PC-9 (cell line): Measurements from ENCODE around the gene SAMD14. TPM values are rescaled to one million over a fixed set of nuclear protein-coding genes. Genes with fewer than 3 reads are reported as not detected.

Experiments used
- BruUV-seq: library from RNA; stranded (reverse); fragments of 400-500 nt; replicated peaks from 2 replicates; lab custom pipeline; 2021; lab: Mats Ljungman, UMichigan
- CTCF ChIA-PET: fragments of 300-600 bp; sonication (Branson Sonifier 250); formaldehyde crosslinking; loops from one replicate; lab custom pipeline; 2022; ENCODE audit warnings: antibody characterized with exemption; lab: Charles Lee
- POLR2A ChIA-PET: fragments of 300-600 bp; sonication (Branson Sonifier 250); formaldehyde crosslinking; loops from one replicate; lab custom pipeline; 2022; ENCODE audit warnings: antibody characterized with exemption; ENCODE audit not compliant: unreplicated experiment; lab: Charles Lee
- DNase-seq, 2 experiments: peaks; one replicate each; pipeline versions ENCODE4 v3.0.0 to v3.0.0-alpha.2; 2015 to 2022; ENCODE audit warnings: mixed read lengths in 1 of 2
- H2AFZ ChIP-seq: fragments of 200-600 bp; sonication (generic); 2 replicates; pipeline ENCODE4 v1.8.1; 2017; ENCODE audit warnings: antibody characterized with exemption
- H3F3A ChIP-seq: fragments of 200-600 bp; sonication (generic); 2 replicates; pipeline ENCODE4 v1.8.1; 2017; ENCODE audit warnings: antibody characterized with exemption, mild to moderate bottlenecking, low read depth; ENCODE audit not compliant: insufficient read depth
- H3K27ac ChIP-seq: fragments of 200-600 bp; sonication (generic); 2 replicates; pipeline ENCODE4 v1.6.1; 2016; ENCODE audit warnings: mixed run types
- H3K27me3 ChIP-seq: fragments of 200-600 bp; sonication (generic); 2 replicates; pipeline ENCODE4 v1.6.1; 2016; ENCODE audit warnings: low read depth, mixed run types; ENCODE audit not compliant: insufficient read depth
- H3K36me3 ChIP-seq: fragments of 200-600 bp; sonication (generic); 2 replicates; pipeline ENCODE4 v1.6.1; 2016; ENCODE audit warnings: low read depth, mixed run types
- H3K4me1 ChIP-seq: fragments of 200-600 bp; sonication (generic); replicated peaks from 2 replicates; pipeline ENCODE4 v1.6.1; 2016; ENCODE audit warnings: mixed run types; ENCODE audit not compliant: insufficient read depth
- H3K4me2 ChIP-seq: fragments of 200-600 bp; sonication (generic); 2 replicates; pipeline ENCODE4 v1.6.1; 2017; ENCODE audit warnings: mixed run types
- H3K4me3 ChIP-seq: fragments of 200-600 bp; sonication (generic); 2 replicates; pipeline ENCODE4 v1.6.1; 2016; ENCODE audit warnings: mixed run types
- H3K79me2 ChIP-seq: fragments of 200-600 bp; sonication (generic); 2 replicates; pipeline ENCODE4 v1.6.1; 2017; ENCODE audit warnings: low read depth, mixed run types
- H3K9me2 ChIP-seq: fragments of 200-600 bp; sonication (generic); 2 replicates; pipeline ENCODE4 v1.8.1; 2017; ENCODE audit warnings: mild to moderate bottlenecking; ENCODE audit not compliant: insufficient read depth
- H3K9me3 ChIP-seq: fragments of 200-600 bp; sonication (generic); 2 replicates; pipeline ENCODE4 v1.8.1; 2016; ENCODE audit warnings: low read depth; ENCODE audit not compliant: insufficient read depth
- H4K20me1 ChIP-seq: fragments of 200-600 bp; sonication (generic); 2 replicates; pipeline ENCODE4 v1.8.1; 2017; ENCODE audit not compliant: insufficient read depth
- EZH2 ChIP-seq: fragments of 200-600 bp; sonication (generic); IDR thresholded peaks from 2 replicates; pipeline ENCODE4 v1.8.0; 2017; ENCODE audit warnings: antibody characterized with exemption, low read depth
- intact Hi-C: fragments of 100-400 bp; cut with micrococcal nuclease; formaldehyde crosslinking; loops from one replicate; pipeline ENCODE4 v1.10.0; 2022; ENCODE audit not compliant: unreplicated experiment
- total RNA-seq: library from RNA; stranded (reverse); gene quantifications from 2 replicates; pipeline ENCODE4 v1.2.3, GENCODE V29; 2021
- TF ChIP-seq, protein P1 (sequence below): fragments of 200-600 bp; sonication (generic); conservative IDR thresholded peaks from 2 replicates; pipeline ENCODE4 v1.6.1; 2017; ENCODE audit warnings: mixed run types, antibody characterized with exemption, mild to moderate bottlenecking, moderate library complexity

The SAMD14 gene
- total RNA-seq, 1 experiment from 2014 or later = 0.17 TPM

- Histone ChIP-seq H3K27ac (peak overlapping the region; percentile 86), H4K20me1 (peaks cover 18% of the 10 kb centered on the region), H2AFZ (peak overlapping the region; percentile 48), H3K4me3 (peak overlapping the region; percentile 70; the same call in 1 of the 2 replicates), H3K4me1 (peaks cover 62% of the 10 kb centered on the region), H3F3A (peaks cover 52% of the 10 kb centered on the region), H3K4me2 (peak overlapping the region; percentile 76), H3K79me2 (peaks cover 35% of the 10 kb centered on the region), H3K36me3 (no peaks in the 10 kb centered on the region), H3K9me2 (no peaks in the 10 kb centered on the region), H3K9me3 (no peaks in the 10 kb centered on the region), H3K27me3 (no peaks in the 10 kb centered on the region)
- ChIA-PET CTCF (interaction anchor here (0.6 to 1.0 kb wide), 2 partner anchors 58 to 291 kb away, joined by 4 to 6 read pairs; no protein-coding TSS in a partner anchor), POLR2A (no interaction called here)
- BruUV-seq = TSS peak; percentile 73
- DNase-seq = peak; percentile 82 to 91
- intact Hi-C loops = loop anchor here (5.0 kb wide), 1 partner anchor 265 kb away; no protein-coding TSS in a partner anchor
- no peak for TF ChIP-seq EZH2
Observed at GRCh38 chr17:50151937-50152547, 22.1 kb upstream of the SAMD14 start.

GRCh38 chr17:50151041-50151936 lies 21.3 kb upstream of the SAMD14 start:
- TSS peak; percentile 73 for BruUV-seq
- Histone ChIP-seq H3K27ac (peak overlapping the region; percentile 86), H3K36me3 (0 out of 2 replicates have a peak, but pooled peaks cover under 1% of the 10 kb centered on the region), H3K4me2 (peak overlapping the region; percentile 76), H3F3A (peaks cover 53% of the 10 kb centered on the region), H4K20me1 (peaks cover 25% of the 10 kb centered on the region), H3K79me2 (peaks cover 42% of the 10 kb centered on the region), H3K9me3 (no peaks in the 10 kb centered on the region), H3K9me2 (no peaks in the 10 kb centered on the region), H3K27me3 (no peaks in the 10 kb centered on the region), H3K4me1 (peaks cover 70% of the 10 kb centered on the region), H2AFZ (peak overlapping the region; percentile 73), H3K4me3 (peak overlapping the region; percentile 70)
- DNase-seq = peak; percentile 85
- intact Hi-C loops = loop anchor here (5.0 kb wide), 1 partner anchor 264 kb away; no protein-coding TSS in a partner anchor
- POLR2A ChIA-PET = interaction anchor here (0.7 kb wide), 2 partner anchors 149 to 265 kb away, joined by 4 to 16 read pairs; no protein-coding TSS in a partner anchor
- TF ChIP-seq, protein P1, sequence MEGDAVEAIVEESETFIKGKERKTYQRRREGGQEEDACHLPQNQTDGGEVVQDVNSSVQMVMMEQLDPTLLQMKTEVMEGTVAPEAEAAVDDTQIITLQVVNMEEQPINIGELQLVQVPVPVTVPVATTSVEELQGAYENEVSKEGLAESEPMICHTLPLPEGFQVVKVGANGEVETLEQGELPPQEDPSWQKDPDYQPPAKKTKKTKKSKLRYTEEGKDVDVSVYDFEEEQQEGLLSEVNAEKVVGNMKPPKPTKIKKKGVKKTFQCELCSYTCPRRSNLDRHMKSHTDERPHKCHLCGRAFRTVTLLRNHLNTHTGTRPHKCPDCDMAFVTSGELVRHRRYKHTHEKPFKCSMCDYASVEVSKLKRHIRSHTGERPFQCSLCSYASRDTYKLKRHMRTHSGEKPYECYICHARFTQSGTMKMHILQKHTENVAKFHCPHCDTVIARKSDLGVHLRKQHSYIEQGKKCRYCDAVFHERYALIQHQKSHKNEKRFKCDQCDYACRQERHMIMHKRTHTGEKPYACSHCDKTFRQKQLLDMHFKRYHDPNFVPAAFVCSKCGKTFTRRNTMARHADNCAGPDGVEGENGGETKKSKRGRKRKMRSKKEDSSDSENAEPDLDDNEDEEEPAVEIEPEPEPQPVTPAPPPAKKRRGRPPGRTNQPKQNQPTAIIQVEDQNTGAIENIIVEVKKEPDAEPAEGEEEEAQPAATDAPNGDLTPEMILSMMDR = peak; percentile 69
- no peak for TF ChIP-seq EZH2
- CTCF ChIA-PET = interaction anchor here (0.6 kb wide), 3 partner anchors 58 to 636 kb away, joined by 4 to 5 read pairs (median 5); no protein-coding TSS in a partner anchor

DNA sequence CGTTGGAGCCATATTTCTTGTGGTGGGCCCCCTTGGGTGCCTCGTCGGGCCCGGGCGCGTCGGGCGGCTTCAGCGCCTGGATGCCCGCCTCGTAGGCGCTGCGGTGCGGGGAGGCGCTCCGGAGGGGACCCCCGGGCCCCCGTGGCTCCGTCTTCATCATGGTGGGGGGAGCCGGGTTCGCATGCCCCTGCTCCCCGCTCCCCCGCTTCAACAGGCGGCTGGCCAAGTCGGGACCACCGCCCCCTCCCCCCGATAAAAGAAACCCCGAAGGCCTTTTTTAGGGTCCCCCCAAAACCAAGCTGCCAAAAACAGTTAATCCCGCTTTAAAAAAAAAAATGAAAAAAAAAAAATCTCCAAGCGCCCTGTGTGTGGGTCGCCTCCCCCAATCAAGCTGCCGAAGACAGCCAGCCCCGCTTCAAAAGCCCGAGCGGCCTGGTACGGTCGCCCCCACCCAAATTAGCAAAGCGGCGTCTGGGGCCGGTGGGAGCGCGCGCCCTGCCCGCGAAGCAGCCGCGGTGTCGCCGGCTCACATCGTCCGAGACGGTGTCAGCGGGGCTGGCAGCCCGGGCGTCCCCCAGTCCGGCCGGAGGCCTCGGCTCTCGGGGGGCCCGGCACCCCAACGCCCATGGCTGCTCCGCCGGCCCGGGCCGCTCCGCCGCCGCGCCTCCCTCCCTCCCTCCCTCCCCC lies 20.5 kb upstream of the SAMD14 start, which contains the start of gene PPP1R9B:
Gene PPP1R9B, minus strand, starts transcription at position 324 of the 687 bp plus-strand sequence. Its CDS starts 164 bp downstream, at position 160.
- Histone ChIP-seq H4K20me1 (peaks cover 33% of the 10 kb centered on the region), H3K79me2 (peaks cover 50% of the 10 kb centered on the region), H3K27me3 (no peaks in the 10 kb centered on the region), H3F3A (peaks cover 56% of the 10 kb centered on the region), H3K4me3 (peak within 1 kb of the TSS; percentile 70), H3K9me3 (no peaks in the 10 kb centered on the region), H3K36me3 (0 out of 2 replicates have a peak, but pooled peaks cover 5% of the 10 kb centered on the region), H3K9me2 (no peaks in the 10 kb centered on the region), H3K4me2 (peak within 1 kb of the TSS; percentile 95), H2AFZ (peak within 1 kb of the TSS; percentile 73), H3K4me1 (peaks cover 71% of the 10 kb centered on the region), H3K27ac (peak within 1 kb of the TSS; percentile 86)
- ChIA-PET CTCF (interaction anchor here (0.6 to 0.9 kb wide), 3 partner anchors 10 to 635 kb away, joined by 5 to 8 read pairs (median 5); no protein-coding TSS in a partner anchor), POLR2A (interaction anchor here (0.7 kb wide), 1 partner anchor 264 kb away, joined by 16 read pairs; no protein-coding TSS in a partner anchor)
- intact Hi-C loops = loop anchor here (5.0 kb wide), 1 partner anchor 263 kb away; no protein-coding TSS in a partner anchor
- no peak for DNase-seq
- TF ChIP-seq, protein P1 = no peak
- no peak for TF ChIP-seq EZH2
- BruUV-seq = TSS peak; percentile 19
